IMR-90 (cell line): Measurements from ENCODE around the gene COLEC12. TPM values are rescaled to one million over a fixed set of nuclear protein-coding genes. Genes with fewer than 3 reads are reported as not detected.

Experiments
- ATAC-seq: fragments of 200-7000 bp; cut with Tn5 transposase; 2 replicates; pipeline ENCODE4 v1.9.1; 2020; ENCODE audit warnings: low read depth, mild to moderate bottlenecking, moderate library complexity
- BruUV-seq: library from RNA; stranded (reverse); fragments of 400-500 nt; replicated peaks from 2 replicates; lab custom pipeline; 2021; lab: Mats Ljungman, UMichigan
- CTCF ChIA-PET: fragments of 300-600 bp; formaldehyde crosslinking; extraction: SDS; loops from one replicate; lab custom pipeline; 2021; ENCODE audit warnings: antibody characterized with exemption; lab: Yijun Ruan, JAX
- POLR2A ChIA-PET: fragments of 300-600 bp; sonication (Branson Sonifier 250); formaldehyde crosslinking; loops from one replicate; lab custom pipeline; 2022; ENCODE audit warnings: antibody characterized with exemption; ENCODE audit not compliant: unreplicated experiment; lab: Charles Lee
- DNase-seq: peaks from one replicate; pipeline ENCODE4 v3.0.0; 2013
- H2AFZ ChIP-seq: replicated peaks from 2 replicates; pipeline ENCODE3; 2013; ENCODE audit warnings: low read length, mild to moderate bottlenecking; ENCODE audit not compliant: poor library complexity
- H2AK5ac ChIP-seq: 2 replicates; pipeline ENCODE4 v1.6.1; 2013; ENCODE audit warnings: low read depth, low read length, inconsistent platforms
- H2AK9ac ChIP-seq: replicated peaks from 2 replicates; pipeline ENCODE3; 2013; ENCODE audit warnings: mild to moderate bottlenecking, low read depth, low read length, moderate library complexity; ENCODE audit not compliant: poor library complexity
- H2BK120ac ChIP-seq: 2 replicates; pipeline ENCODE4 v1.6.1; 2013; ENCODE audit warnings: low read depth, low read length, inconsistent platforms
- H2BK15ac ChIP-seq: 3 replicates; pipeline ENCODE4 v1.6.1; 2013; ENCODE audit warnings: low read depth, low read length, inconsistent platforms
- H2BK20ac ChIP-seq: 2 replicates; pipeline ENCODE4 v1.6.1; 2013; ENCODE audit warnings: low read depth, mild to moderate bottlenecking, inconsistent platforms, low read length, moderate library complexity
- H2BK5ac ChIP-seq: 2 replicates; pipeline ENCODE4 v1.6.1; 2013; ENCODE audit warnings: mild to moderate bottlenecking, low read depth, low read length, inconsistent platforms; ENCODE audit not compliant: poor library complexity, severe bottlenecking
- H3K14ac ChIP-seq: replicated peaks from 2 replicates; pipeline ENCODE4 v1.6.1; 2013; ENCODE audit warnings: low read depth, low read length, inconsistent platforms
- H3K18ac ChIP-seq: 2 replicates; pipeline ENCODE4 v1.6.1; 2013; ENCODE audit warnings: low read depth, low read length, control low read depth
- H3K23ac ChIP-seq: 2 replicates; pipeline ENCODE4 v1.6.1; 2013; ENCODE audit warnings: low read depth, low read length, inconsistent platforms
- H3K27ac ChIP-seq: 2 replicates; pipeline ENCODE4 v1.5.1; 2013; ENCODE audit warnings: mild to moderate bottlenecking, control low read depth, low read length; ENCODE audit not compliant: insufficient read depth
- H3K27me3 ChIP-seq: 2 replicates; pipeline ENCODE4 v1.6.1; 2013; ENCODE audit warnings: low read length; ENCODE audit not compliant: control insufficient read depth, insufficient read depth
- H3K36me3 ChIP-seq: 2 replicates; pipeline ENCODE4 v1.6.1; 2013; ENCODE audit warnings: low read length, mixed read lengths; ENCODE audit not compliant: control insufficient read depth, insufficient read depth
- H3K4ac ChIP-seq: 2 replicates; pipeline ENCODE4 v1.6.1; 2013; ENCODE audit warnings: low read depth, low read length, inconsistent platforms
- H3K4me1 ChIP-seq: 2 replicates; pipeline ENCODE4 v1.6.1; 2013; ENCODE audit warnings: low read length, mixed read lengths; ENCODE audit not compliant: control insufficient read depth, insufficient read depth
- H3K4me2 ChIP-seq: 2 replicates; pipeline ENCODE4 v1.6.1; 2013; ENCODE audit warnings: low read depth, mild to moderate bottlenecking, control low read depth, low read length, moderate library complexity
- H3K4me3 ChIP-seq: 2 replicates; pipeline ENCODE4 v1.5.1; 2013; ENCODE audit warnings: low read depth, mild to moderate bottlenecking, control low read depth, low read length, moderate library complexity; ENCODE audit not compliant: insufficient read depth
- H3K56ac ChIP-seq: 2 replicates; pipeline ENCODE4 v1.6.1; 2013; ENCODE audit warnings: low read length, inconsistent platforms; ENCODE audit not compliant: insufficient read depth; ENCODE audit errors: extremely low read depth
- H3K79me1 ChIP-seq, 2 experiments: 2 replicates each; pipeline ENCODE4 v1.6.1; 2013; ENCODE audit warnings: low read length in 2 of 2, inconsistent platforms in 1 of 2, low read depth in 1 of 2
- H3K9ac ChIP-seq: 2 replicates; pipeline ENCODE4 v1.6.1; 2013; ENCODE audit warnings: low read depth, low read length, control low read depth
- H3K9me1 ChIP-seq: 2 replicates; pipeline ENCODE4 v1.6.1; 2013; ENCODE audit warnings: low read length, inconsistent platforms; ENCODE audit not compliant: insufficient read depth
- H3K9me3 ChIP-seq: 2 replicates; pipeline ENCODE4 v1.6.1; 2013; ENCODE audit warnings: low read length; ENCODE audit not compliant: control insufficient read depth, insufficient read depth
- H4K20me1 ChIP-seq: 2 replicates; pipeline ENCODE4 v1.6.1; 2013; ENCODE audit warnings: low read length, inconsistent platforms; ENCODE audit not compliant: insufficient read depth
- H4K5ac ChIP-seq: 2 replicates; pipeline ENCODE4 v1.6.1; 2013; ENCODE audit warnings: mild to moderate bottlenecking, low read depth, low read length, control low read depth
- H4K8ac ChIP-seq, 2 experiments: 2 replicates each; pipeline ENCODE4 v1.6.1; 2013; ENCODE audit warnings: low read depth in 2 of 2, low read length in 2 of 2, control low read depth in 1 of 2, inconsistent platforms in 1 of 2
- H4K91ac ChIP-seq: 2 replicates; pipeline ENCODE4 v1.6.1; 2013; ENCODE audit warnings: low read depth, low read length, inconsistent platforms; ENCODE audit not compliant: insufficient read depth
- BHLHE40 ChIP-seq: fragments of 150-350 bp; IDR thresholded peaks from 2 replicates; pipeline ENCODE4 v1.6.1; 2016; ENCODE audit warnings: mild to moderate bottlenecking, low read depth, low read length
- CEBPB ChIP-seq: IDR thresholded peaks from 2 replicates; pipeline ENCODE4 v1.6.1; 2012; ENCODE audit warnings: low read depth, low read length, improper control_type of control experiment
- CHD1 ChIP-seq: IDR thresholded peaks from 2 replicates; pipeline ENCODE4 v1.6.1; 2012; ENCODE audit warnings: low read depth, low read length, improper control_type of control experiment
- CTCF ChIP-seq: conservative IDR thresholded peaks from 2 replicates; pipeline ENCODE4 v1.5.1; 2012; ENCODE audit warnings: mild to moderate bottlenecking, low read depth, low read length, improper control_type of control experiment
- FOS ChIP-seq: fragments of 150-350 bp; IDR thresholded peaks from 2 replicates; pipeline ENCODE4 v1.6.1; 2016; ENCODE audit warnings: low read depth, low read length
- MAFK ChIP-seq: IDR thresholded peaks from 2 replicates; pipeline ENCODE4 v1.6.1; 2012; ENCODE audit warnings: low read depth, low read length, improper control_type of control experiment
- MAZ ChIP-seq: IDR thresholded peaks from 2 replicates; pipeline ENCODE4 v1.6.1; 2012; ENCODE audit warnings: low read depth, mild to moderate bottlenecking, low read length, improper control_type of control experiment, moderate library complexity, borderline replicate concordance
- MXI1 ChIP-seq: IDR thresholded peaks from 2 replicates; pipeline ENCODE4 v1.6.1; 2012; ENCODE audit warnings: low read depth, mild to moderate bottlenecking, low read length, moderate library complexity, borderline replicate concordance
- NFE2L2 ChIP-seq: fragments of 150-350 bp; IDR thresholded peaks from 2 replicates; pipeline ENCODE4 v1.6.1; 2016; ENCODE audit warnings: low read depth, mild to moderate bottlenecking, low read length
- POLR2A ChIP-seq: IDR thresholded peaks from 2 replicates; pipeline ENCODE4 v1.6.1; 2012; ENCODE audit warnings: mild to moderate bottlenecking, low read depth, low read length
- RAD21 ChIP-seq: IDR thresholded peaks from 2 replicates; pipeline ENCODE4 v1.6.1; 2012; ENCODE audit warnings: low read length, improper control_type of control experiment
- RCOR1 ChIP-seq: IDR thresholded peaks from 2 replicates; pipeline ENCODE4 v1.6.1; 2012; ENCODE audit warnings: mild to moderate bottlenecking, low read length, improper control_type of control experiment; ENCODE audit not compliant: insufficient replicate concordance
- RFX5 ChIP-seq: IDR thresholded peaks from 2 replicates; pipeline ENCODE4 v1.8.0; 2012; ENCODE audit warnings: low read depth, mild to moderate bottlenecking, low read length, moderate library complexity
- SMC3 ChIP-seq: fragments of 150-350 bp; IDR thresholded peaks from 2 replicates; pipeline ENCODE4 v1.6.1; 2016; ENCODE audit warnings: low read depth, mild to moderate bottlenecking, antibody characterized with exemption, low read length, moderate library complexity
- USF2 ChIP-seq: fragments of 150-350 bp; IDR thresholded peaks from 2 replicates; pipeline ENCODE4 v1.6.1; 2017; ENCODE audit warnings: mild to moderate bottlenecking, antibody characterized with exemption, low read length, low read depth
- whole genome bisulfite sequencing, 2 experiments: methylation state at CpG; one replicate each; pipeline versions ENCODE4 v1.1.5 to v1.1.7; 2013; ENCODE audit warnings: missing lambda C conversion rate in 2 of 2; ENCODE audit not compliant: insufficient read length in 1 of 2; ENCODE audit errors: extremely low coverage in 2 of 2; 5-methylcytosine and 5-hydroxymethylcytosine counted together
- dilution Hi-C: fragments of 300-500 bp; cut with HindIII; formaldehyde crosslinking; loops from one replicate; pipeline ENCODE4 v1.14.3; 2018; ENCODE audit warnings: low sequenced_read_pairs; ENCODE audit not compliant: unreplicated experiment
- in situ Hi-C: fragments of 300-500 bp; cut with MboI; formaldehyde crosslinking; loops from 3 replicates; pipeline ENCODE4 v1.14.3; 2019; ENCODE audit warnings: low sequenced_read_pairs, inconsistent platforms, mixed read lengths
- intact Hi-C: fragments of 100-400 bp; cut with micrococcal nuclease; formaldehyde crosslinking; loops from 2 replicates; pipeline ENCODE4 v1.10.0; 2022
- polyA plus RNA-seq, 3 experiments: library from polyadenylated mRNA; depleted of rRNA; stranded (reverse); fragments of >200 nt; gene quantifications; 2 replicates each; pipeline ENCODE4 v1.2.3, GENCODE V29; 2012; ENCODE audit warnings: low replicate concordance in 1 of 3
- total RNA-seq: library from RNA; depleted of rRNA; stranded (reverse); fragments of >200 nt; gene quantifications from 2 replicates; pipeline ENCODE4 v1.2.3, GENCODE V29; 2012
- TF ChIP-seq, protein P1 (sequence below): fragments of 150-350 bp; IDR thresholded peaks from 2 replicates; pipeline ENCODE4 v1.6.1; 2016; ENCODE audit warnings: low read depth, mild to moderate bottlenecking, low read length, moderate library complexity, borderline replicate concordance

Gene COLEC12
- total and polyA plus RNA-seq, 2 of the 4 experiments (the other 2 are of a cell fraction), result 1.0 to 2.3 TPM

- no peak overlapping the region for H3K9ac ChIP-seq
- H3K4me3 ChIP-seq, result no peak overlapping the region
- dilution Hi-C loops (no loop called here), in situ Hi-C loops (no loop called here), intact Hi-C loops (loop anchor here (5.0 kb wide), 1 partner anchor 60 kb away; no protein-coding TSS in a partner anchor)
- peak overlapping the region; percentile 24 for H4K91ac ChIP-seq
- H4K5ac ChIP-seq, result no peak overlapping the region; the same call in 1 of the 2 replicates
- no TSS peak for BruUV-seq
- peak overlapping the region; percentile 5 for H2BK120ac ChIP-seq
- H3K56ac ChIP-seq, result no peak overlapping the region
- no peaks in the 10 kb centered on the region for H3K79me1 ChIP-seq
- DNase-seq, result no peak
- no peak overlapping the region; a peak in 1 of 4 replicates for H4K8ac ChIP-seq
- peak overlapping the region; percentile 69 for H2BK20ac ChIP-seq
- no peak overlapping the region; the same call in 1 of the 2 replicates for H3K14ac ChIP-seq
- no peaks in the 10 kb centered on the region for H3K9me3 ChIP-seq
- CTCF ChIA-PET, result no interaction called here
- H3K27ac ChIP-seq, result no peak overlapping the region
- WGBS, 2 experiments, result no CpG with 5 or more reads among the region's 2 CpGs
- TF ChIP-seq CTCF (no peak), MAFK (no peak), NFE2L2 (no peak), RCOR1 (no peak), FOS (no peak), USF2 (no peak), MXI1 (no peak), CHD1 (no peak), POLR2A (no peak), RAD21 (no peak), RFX5 (no peak), CEBPB (no peak), MAZ (no peak), SMC3 (no peak), BHLHE40 (no peak)
- TF ChIP-seq, protein P1, sequence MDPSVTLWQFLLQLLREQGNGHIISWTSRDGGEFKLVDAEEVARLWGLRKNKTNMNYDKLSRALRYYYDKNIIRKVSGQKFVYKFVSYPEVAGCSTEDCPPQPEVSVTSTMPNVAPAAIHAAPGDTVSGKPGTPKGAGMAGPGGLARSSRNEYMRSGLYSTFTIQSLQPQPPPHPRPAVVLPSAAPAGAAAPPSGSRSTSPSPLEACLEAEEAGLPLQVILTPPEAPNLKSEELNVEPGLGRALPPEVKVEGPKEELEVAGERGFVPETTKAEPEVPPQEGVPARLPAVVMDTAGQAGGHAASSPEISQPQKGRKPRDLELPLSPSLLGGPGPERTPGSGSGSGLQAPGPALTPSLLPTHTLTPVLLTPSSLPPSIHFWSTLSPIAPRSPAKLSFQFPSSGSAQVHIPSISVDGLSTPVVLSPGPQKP, result no peak
- peak overlapping the region; percentile 66; the same call in 1 of the 2 replicates for H2AK5ac ChIP-seq
- no peaks in the 10 kb centered on the region for H3K27me3 ChIP-seq
- H3K23ac ChIP-seq, result 0 out of 2 replicates have a peak overlapping the region, but pooled peaks have one; percentile 29
- no peak overlapping the region; the same call in 1 of the 2 replicates for H3K18ac ChIP-seq
- H3K4me1 ChIP-seq, result peaks cover 25% of the 10 kb centered on the region
- no peak for ATAC-seq
- no peaks in the 10 kb centered on the region for H4K20me1 ChIP-seq
- peak overlapping the region; percentile 89 for H2BK15ac ChIP-seq
- POLR2A ChIA-PET, result no interaction called here
- no peaks in the 10 kb centered on the region for H3K36me3 ChIP-seq
- no peak overlapping the region for H2AK9ac ChIP-seq
- H2BK5ac ChIP-seq, result no peak overlapping the region
- peak overlapping the region; percentile 34; the same call in 1 of the 2 replicates for H3K4ac ChIP-seq
- no peak overlapping the region for H3K4me2 ChIP-seq
- no peak overlapping the region for H2AFZ ChIP-seq
- peaks cover 21% of the 10 kb centered on the region for H3K9me1 ChIP-seq
Observed at GRCh38 chr18:477565-477964, 22.9 kb downstream of the COLEC12 start.
